HG03521 (cell line): ENCODE data around the gene NDUFA1.
"Not testable (repeated sequence)": the region's sequence is repeated elsewhere in the genome, so short reads cannot be mapped to it uniquely, and the experiment has no call there.

Experiments
- ATAC-seq: cut with Tn5 transposase; IDR thresholded peaks from one replicate; pipeline ENCODE4 v1.9.1; 2021; ENCODE audit warnings: mild to moderate bottlenecking, moderate library complexity; ENCODE audit not compliant: unreplicated experiment

The NDUFA1 gene

DNA sequence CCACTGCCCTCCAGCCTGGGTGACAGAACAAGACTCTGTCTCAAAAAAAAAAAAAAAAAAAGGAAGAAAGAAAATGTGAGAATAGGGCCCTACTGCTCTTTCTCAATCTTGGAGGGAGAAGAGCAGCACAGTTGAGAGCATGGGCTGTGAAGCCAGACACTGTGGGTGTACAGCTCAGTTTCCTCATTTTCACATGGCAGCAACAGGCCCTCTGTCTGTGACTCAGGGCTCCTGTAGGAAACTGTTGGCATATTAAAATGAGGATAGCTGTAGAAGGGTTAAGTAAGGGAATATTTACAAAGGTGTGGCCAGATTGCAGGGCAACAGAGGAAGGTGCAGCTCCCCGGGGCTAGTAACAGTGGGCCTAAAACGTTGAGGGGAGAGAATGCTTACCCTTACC is 27.5 kb downstream of the NDUFA1 start:
- no peak for ATAC-seq

GRCh38 chrX:119900976-119901375 is 29.3 kb downstream of the NDUFA1 start:
- no peak for ATAC-seq

DNA sequence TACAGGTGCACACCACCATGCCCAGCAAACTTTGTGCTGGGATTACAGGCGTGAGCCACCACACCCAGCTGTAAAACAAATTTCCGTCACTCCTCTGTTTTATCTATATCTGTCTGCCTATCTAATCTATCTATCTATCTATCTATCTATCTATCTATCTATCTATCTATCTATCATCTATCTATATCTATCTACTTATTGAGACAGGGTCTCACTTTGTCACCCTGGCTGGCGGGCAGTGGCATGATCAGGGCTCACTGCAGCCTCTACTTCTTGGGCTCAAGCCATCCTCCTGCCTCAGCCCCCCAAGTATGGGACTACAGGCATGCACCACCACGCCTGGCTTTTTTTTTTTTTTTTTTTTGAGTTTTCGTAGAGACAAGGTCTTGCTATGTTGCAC is 44.7 kb downstream of the NDUFA1 start:
- ATAC-seq = no peak

DNA sequence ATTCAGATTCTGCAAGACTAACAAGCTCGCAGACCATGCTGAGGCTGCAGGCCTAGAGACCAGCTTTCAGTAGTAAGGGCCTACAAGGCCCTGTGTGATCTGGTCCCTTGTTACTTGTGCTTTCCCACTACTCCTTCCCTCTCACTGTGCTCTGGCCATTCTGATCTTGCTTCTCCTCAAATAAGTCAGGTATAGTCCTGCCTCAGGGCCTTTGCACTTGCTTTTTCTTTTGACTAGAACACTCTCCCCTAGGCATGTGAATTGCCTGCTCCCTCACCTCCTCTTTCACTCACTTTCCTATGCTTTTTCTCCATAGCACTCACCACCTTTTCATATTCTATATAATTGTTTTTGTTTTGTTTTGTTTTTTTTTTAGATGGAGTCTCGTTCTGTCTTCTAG is 46.2 kb downstream of the NDUFA1 start:
- ATAC-seq = no peak

GRCh38 chrX:119919835-119920585 is 48.4 kb downstream of the NDUFA1 start:
- ATAC-seq = no peak

- not testable (repeated sequence) for ATAC-seq
Measured at GRCh38 chrX:119922391-119922790, 50.8 kb downstream of the NDUFA1 start.
